NCI-H2196 treated with DMSO at 0.1 percent for 48 hours (cell line): ENCODE results near the gene RENBP.

Experiments
- DNase-seq: peaks from one replicate; lab custom pipeline; 2025; ENCODE audit not compliant: unreplicated experiment; lab: John Stamatoyannopoulos, UW

The RENBP gene

DNA sequence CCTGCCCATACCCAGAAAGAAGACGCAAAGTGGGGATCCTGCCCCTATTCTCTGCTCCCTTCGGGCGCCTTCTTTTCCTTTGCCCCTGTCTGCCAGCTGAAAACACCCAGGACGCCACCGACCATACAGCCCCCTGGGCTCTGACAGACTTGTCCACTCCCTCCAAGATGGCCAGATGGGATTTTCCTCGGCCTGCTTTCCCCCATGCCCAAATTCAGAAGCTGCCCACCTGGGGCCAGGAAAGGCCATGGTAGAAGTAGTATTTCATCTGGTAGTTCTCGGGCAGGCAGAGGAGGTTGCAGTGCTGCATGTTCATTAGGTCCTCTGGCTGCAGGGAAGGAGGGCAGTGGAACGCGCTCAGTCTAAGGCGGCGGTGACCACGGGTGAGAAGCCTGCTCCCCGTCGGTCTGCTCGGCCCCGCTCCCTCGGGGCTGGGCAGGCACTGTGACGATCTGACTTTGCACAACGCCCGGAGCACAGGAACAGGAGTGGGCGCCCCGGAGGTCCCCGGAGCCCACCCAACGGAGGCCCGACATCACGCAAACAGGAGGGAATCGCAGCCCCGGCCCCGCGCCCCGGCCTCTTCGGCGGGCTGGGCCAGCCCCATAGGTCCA, 10.2 kb downstream of the RENBP start:
- DNase-seq: no peak

DNA sequence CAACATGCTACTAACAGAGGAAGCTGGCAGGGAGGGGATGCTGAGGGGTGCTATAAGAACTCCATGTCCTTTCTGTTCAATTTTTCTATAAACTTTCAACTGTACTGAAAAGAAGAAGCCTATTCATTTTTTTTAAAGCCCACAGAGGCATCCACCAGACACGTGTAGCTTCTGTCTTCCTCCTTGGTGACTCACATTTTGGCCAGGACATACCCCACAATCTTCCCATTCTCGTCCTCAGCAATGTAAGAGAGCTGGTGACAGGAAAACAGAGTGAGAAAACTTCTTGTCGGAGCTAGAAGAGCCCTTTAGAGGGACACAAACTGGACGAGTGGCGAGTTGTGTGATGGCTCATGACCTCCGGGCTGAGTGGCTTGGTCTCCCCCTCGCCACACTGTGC, 10.7 kb downstream of the RENBP start:
- no peak for DNase-seq

DNA sequence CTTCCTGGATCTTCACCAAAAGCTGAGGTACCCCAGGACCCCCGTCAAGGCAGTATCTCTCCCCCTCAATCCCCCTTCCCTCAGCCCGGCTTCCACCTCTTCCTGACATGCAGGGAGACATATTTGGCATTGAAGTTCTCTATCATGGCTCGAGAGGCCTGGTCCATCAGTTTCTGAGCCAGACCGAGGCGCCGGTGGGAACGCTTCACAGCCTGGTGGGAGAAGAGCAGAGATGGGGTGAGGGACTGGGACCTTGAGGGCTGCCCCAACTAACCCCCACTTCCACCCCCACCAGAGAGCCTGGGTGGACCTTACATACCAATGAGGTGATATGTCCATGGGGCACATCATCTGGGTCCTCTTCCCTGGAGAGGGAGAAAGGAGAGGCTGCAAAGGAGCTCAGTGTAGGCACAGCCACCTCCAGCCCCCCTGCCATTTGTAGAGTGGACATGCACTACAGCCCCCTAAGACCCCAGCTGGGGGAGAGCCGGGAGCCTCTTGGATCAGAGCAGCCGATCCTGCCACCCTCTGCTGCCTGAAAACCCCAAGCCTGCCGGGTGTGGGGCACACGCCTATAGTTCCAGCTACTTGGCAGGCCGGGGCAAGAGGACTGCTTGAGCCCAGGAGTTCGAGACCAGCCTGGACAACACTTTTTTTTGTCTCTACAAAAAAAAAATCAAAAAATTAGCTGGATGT, 12.1 kb downstream of the RENBP start:
- no peak for DNase-seq

DNA sequence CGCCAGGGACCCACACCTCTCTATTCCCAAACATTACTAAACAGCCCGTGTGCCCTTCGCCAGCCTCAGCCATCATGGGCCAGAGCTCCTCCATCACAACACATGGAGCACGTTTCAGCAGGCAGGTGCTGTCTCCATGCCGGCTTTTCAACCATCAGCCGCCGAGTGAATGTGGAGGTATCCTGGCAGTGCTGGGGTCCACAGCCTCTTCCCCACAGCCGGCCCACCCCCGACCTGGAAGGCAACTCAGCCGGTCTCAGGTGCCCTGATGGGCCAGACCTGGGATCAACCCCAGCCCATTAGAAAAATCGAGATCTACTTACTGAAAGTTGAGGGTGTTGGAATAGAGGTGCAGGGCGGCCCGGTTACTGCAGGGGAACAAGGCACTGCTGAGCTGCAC, 12.7 kb downstream of the RENBP start:
- DNase-seq: no peak

DNA sequence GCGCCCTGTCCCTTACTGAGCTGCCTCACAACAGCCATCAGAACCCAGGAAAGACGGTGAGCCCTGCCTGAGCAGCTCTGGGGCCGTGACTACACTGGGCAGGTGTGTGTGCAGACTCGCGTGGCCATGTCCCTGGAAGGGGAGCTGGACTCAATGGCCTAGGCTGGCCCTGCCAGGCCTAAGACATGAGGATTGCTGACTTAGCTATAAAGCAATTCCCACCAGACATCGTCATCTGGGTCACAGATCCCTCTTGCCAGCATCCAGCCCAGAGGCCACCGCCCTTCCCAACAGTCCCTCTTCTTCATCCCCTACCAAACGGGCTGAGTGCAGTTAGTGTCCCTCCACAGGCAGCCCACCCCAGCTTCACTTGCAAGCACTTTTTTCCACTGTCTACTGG, 13.3 kb downstream of the RENBP start:
- DNase-seq: no peak

DNA sequence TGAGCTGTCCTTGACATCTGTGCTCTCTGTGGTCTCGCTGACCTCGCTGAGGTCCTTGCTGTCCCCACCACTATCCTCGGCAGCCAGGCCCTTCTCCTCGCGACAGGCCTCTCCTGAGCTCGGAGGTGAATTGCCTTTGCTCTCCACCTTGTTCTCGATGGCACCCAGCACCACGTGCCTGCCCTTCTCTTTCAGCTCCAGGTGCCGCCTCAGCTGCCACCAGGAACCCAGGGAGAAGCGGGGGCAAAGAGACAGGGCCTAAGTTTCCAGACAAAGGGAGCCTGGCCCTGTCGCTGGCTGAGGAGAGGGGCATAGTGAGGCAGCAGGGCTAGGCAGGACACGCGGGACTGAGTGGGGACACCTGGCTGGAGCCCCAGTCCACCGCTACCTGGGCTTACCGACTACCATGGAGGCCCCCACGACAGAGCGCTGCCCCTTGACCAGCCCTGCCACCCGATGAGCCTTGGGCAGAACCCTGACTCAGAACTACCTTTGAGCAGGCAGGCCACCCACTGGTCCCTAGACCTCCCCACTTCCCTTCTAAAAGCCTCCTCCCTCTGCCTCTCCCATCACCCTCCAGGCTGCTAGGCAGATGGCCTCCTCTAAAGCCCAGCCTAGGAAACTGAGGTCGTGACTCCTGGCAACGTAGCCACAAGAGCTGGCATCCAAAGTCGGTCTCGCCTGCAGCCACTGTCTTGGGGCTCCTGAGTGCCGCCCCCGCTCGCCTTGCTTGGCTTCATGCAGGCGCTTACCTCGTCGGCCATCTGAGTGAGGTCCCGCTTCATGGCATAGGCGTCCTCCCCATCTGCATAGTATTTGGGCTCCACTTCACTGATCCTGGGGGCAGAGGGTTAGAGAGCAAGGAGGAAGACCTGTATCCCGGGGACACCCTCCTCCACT, 14.2 kb downstream of the RENBP start:
- DNase-seq: no peak

DNA sequence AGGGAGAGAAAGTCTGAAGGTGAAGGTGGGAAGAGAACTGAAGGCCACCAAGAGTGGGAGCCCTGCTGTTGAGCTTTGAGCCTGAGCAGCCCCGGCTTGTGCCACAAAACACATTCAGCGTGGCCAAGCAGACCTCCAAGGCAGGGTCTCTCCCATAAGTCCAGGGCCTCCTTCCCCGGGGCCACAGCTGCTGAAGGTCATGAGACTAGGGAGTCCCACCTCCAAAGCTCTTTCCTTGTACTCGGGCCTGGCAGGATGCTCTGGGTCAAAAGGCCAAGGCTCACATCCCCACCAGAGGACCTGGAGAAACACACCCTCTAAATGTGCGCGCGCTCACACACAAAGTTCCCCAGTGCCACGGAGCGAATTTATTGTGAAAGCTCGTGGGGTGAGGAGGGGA, 14.9 kb downstream of the RENBP start:
- DNase-seq: no peak

DNA sequence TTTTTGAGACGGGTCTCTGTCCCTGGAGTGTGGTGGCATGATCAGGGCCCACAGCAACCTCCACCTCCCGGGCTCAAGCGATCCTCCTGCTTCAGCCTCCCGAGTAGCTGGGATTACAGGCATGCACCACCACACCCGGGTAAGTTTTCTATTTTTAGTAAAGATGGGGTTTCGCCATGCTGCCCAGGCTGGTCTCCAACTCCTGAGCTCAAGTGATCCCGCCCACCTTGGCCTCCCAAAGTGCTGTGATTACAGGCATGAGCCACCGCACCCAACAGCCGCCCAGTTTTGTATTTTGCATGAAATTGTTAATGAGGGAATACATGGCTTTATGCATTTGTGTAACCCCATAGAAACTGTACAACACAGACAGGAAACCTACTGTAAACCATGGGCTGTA, 15.6 kb downstream of the RENBP start:
- no peak for DNase-seq

DNA sequence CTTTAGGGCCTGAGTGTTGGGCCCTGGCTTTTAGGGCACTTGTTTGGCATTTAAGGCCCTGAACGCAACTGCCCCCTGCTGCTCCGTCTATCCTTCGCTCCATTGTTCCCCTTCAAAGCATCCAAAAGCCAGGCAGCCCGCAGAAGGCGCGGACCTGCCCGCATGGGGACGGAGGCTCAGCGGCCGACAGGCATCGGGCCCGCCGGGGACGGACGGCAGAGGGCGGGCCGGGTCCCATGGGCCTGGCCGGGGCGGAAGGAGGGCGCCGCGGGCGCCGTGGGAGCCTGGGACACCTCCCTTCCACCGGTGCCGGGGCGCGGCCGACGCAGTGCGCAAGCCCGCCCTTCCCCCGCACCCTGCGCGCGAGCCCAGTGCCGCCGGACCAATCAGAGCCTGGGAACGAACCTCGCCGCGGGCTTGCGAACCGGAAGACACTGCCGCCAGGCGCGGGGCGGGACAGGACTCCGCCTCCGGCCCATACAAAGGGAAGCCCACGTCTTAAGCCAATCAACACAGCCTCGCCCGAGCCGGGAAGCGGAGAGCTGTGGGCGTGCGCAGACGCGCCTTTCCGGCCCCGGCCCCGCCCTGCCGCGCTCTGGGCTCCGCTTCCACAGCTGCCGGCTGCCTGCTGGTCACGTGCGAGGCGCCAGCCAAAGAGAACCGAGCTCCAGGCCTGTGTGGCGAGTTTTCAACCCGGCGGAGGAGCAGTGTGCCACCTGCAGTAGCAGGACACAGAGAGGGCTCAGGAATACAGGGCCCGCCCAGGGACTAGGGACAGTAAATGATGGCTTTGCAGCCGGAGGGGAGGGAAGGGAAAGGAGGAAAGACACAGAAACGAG, 16.3 kb downstream of the RENBP start:
- DNase-seq: peak; percentile 91

DNA sequence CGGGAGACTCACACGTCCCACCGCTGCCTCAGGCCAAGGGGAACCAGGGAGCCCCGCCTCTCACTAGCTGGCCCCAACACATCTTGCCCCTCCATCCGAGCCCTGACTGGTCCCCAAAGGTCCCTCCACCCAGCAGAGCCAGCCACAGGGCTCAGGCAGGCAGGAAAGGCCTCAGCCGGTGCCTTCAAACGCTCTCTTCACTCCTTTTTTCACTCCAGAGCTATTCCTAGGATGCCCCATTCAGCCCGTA, 16.8 kb downstream of the RENBP start:
- no peak for DNase-seq

DNA sequence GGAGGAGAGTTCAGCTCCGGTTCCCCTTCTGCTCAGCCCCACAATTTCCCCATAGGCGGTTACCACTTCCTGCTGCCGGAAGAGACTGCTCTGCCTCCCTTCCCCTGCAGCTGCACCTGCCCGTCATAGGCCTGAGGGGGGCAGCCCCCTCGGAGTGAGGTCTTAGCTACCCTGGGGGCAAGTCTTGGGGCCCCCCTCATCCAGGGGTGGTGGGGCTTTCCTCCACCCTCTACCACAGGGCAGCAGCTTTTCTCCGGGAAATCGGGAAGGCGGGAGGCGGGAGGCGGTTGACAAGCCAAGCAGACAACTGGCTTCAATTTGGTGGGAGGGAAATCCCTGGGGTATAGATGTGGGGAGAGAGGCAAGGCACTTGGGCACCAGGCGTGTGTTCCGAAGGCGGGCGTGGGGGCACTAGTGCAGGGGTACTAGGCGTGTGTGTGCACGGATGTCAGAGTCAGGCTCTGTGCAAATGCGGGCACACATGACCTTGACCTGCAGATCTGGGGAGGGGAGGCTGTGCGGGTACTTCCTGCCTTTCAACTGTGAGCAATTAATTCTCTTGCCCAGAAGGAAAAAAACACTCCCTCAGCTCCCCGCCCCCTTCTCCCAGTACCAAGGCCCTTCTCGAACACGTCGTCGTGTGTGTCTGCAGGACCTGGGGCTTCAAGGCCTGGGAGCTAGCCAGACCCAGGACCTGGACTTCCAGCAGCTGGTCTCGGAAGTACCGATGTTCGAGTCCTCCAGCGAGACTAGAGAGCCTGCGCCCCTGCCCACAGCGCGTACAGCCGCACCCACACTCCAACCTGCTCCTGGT, 17.4 kb downstream of the RENBP start:
- DNase-seq: peak; percentile 12

DNA sequence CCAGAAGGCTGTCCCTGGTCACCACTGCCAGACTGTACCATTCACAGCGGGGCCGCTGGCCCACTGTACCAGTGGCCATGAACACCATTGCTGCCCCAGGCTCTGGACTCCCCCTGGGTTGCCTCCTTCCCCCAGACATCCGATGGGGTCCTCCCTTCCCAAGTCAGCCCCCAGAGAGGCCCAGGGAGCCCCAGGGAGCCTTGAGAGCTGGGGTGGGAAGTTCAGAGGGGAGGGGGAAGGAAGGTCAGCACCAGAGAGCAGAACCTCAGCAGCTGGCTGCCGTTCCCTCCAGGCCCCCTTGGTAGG, 17.9 kb downstream of the RENBP start:
- no peak for DNase-seq

DNA sequence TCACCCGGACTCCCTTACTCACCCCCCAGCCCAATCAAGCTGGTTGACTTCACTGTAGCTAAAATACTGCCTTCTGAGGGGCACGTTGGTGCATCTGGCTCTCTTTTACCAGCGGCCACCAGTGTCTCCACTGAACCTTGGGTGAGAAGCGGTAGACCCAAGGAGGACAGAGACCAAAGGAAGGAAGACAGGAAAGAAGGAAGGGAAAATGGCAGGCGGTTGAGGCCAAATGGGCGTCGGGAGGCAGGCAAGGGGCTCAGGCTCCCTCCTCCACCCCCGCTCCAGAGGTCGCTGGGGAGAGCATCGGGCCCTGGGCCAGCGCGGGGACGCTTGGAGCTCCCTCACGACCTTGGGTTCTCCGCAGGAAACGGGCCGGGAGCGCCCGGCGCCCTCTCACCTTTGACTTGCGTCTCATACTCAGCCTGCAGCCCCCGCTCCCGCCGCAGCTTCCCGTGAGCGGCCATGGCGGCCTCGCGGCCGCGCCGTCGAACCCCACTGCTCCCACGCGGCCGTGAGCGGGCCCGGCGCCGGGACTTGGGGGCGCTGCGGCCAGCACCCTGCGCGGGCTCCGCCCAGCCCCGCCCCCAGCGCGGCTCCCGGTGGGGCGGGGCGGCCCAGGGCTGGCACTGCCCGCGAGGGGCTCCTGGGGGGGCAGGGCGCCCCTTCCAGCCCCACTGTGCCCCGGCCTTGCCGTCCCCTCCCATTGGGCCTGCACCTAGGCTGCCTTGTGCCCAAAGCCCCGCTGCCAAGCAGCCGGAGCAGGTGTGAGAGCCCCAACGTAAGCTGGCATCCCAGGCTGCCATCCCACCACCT, 18.5 kb downstream of the RENBP start, which contains the start of gene ARHGAP4:
TSS of gene ARHGAP4 (minus strand) at position 526 of the 813 bp plus-strand sequence. CDS start at position 464, 62 bp downstream.
- DNase-seq: no peak

DNA sequence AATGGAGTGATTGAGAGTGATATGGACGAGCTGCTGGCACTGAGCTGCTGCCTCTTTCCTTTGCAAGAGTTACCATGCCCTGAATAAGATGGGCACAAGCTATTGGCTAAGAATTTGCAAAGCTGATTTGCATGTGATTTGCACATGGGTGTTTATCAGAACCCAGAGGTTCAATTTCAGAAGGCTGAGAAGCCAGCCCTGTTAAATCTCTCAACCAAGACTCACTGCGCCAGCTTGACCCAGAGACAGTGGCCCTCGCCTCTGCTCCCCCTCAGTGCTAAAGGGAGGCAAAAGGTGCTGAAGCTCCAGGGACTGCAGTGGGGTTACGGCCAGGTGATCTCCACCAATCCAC, 19.1 kb downstream of the RENBP start:
- DNase-seq: no peak

DNA sequence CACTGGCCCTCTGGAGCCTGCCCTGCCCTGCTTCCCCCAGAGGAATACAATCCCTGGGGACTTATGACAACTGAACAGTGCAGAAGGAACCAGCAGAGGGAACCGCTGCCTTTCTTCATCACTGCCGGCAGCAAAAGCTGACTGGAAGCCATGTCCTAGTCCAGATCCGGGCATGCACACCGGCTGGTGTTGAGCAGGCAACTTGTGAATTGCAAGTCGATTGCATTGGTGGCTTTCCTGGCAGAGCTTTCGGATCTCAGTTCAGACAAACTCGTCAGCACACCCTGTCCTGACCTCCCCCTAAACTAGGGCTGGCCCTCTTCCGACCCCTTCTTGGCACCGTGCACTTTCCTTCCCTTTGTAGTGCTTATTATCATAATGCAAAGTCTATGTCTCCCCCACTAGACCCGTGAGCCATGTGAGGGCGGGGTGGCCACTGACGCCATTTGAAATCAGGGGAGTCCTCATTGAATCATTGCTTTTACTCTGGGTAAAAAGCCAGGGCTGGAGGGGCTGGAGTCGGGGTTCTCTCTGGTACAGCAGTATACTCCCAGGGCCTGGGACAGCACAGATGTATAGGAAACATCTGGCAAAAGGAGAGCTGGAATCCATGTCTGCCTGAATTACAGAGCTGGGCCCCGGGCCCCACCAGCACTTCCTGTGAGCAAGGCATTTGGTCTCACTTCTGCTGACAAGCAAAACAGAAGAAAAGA, 20.1 kb downstream of the RENBP start:
- no peak for DNase-seq

DNA sequence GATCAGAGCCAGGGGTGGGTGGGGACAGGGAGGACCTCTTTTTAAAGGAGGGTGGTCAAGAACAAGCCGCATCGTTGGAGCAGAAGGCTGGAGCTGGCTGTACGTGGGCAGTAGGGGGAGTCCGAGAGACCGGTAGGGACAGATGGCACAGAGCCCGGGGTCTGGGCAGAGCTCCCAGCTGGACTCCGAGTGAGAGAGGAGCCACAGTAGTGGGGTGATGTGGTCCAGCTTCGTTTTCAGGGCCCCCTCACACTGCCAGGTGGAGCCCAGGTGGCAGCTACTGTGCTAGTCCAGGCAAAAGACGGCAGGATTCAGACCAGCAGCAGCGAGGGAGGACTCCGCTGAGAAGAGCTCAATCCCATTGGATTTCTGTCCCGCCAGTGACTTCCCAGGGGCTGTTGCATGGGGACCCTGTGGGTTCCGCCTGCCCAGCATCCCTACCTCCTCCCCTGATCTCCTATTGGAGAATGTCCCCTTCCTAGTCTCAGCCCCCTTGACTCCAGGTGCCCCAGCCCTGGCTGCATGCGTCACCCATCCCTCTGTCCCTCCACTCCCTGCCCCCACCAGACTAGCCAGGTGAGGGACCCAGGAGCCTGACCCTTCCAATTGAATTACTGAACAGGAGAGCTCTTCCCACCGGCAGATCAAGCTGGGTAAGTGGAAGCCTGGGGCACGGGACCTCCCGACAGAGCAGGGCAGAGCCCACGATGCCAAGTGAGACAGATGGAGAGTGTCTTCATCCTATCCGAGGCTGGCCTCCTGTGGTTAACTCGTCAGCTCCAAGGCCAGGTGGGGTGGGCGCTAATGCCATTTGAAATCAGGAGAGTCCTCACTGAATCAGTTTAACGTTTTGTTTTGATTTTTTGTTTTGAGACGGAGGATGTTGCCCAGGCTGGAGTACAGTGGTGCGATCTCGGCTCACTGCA, 21.2 kb downstream of the RENBP start:
- DNase-seq: peak; percentile 15

DNA sequence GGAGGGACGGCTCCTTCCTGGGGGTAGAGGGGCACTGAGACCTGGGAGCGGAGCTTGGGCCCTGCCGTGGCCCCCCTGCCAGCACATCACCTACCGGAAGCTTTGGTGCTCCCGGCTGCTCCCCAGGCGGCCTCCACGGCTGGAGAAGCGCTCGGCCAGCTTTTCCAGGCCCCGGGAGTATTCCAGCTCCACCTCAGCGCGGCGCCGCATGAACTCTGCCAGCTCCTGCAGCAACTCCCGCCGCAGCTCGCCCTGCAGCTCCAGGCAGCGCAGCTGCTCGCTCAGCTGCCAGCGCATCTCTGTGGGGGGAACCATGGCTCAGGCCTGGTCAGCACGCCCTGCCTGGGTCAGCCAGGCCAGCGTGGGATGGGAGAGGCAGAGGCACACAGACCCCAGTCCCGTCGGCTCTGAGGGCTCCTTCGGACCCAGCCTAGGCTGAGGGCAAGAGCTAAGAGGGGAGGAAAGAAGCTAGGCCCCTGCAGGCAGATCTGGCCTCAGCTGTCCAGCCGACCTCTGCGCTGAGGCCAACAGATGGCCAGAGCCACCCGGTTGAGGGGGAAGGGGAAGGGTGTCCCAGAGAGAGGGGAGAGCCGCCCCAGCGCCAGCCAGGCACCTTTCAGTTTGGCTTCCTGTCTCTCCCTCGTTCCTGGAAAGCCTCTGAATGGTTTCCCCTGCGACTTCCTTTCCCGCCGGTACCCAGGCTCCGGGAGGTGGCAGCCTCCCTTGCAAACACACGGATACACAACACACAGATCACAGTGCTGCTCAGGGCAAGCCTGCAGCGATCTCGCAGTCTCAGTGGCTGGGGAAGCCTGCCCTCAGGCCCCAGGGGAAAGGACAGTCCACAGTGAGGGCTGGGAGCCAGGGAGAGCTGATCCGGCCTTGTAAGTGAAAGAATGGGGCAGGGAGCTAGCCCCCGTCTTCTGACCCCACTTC, 22.7 kb downstream of the RENBP start:
- no peak for DNase-seq
